Endothelial cell (in vitro differentiated cells): ENCODE data around the gene PRDM12. TPM values are rescaled to one million over a fixed set of nuclear protein-coding genes. Genes with fewer than 3 reads are reported as not detected.

Experiments
- DNase-seq: peaks from one replicate; pipeline ENCODE4 v3.0.0; 2021; ENCODE audit warnings: low spot score
- H3K27ac Mint-ChIP-seq: one replicate; pipeline ENCODE4 v1.8.0; 2021; ENCODE audit warnings: mixed read lengths, inconsistent platforms; ENCODE audit not compliant: unreplicated experiment
- H3K27me3 Mint-ChIP-seq: one replicate; pipeline ENCODE4 v1.8.0; 2021; ENCODE audit warnings: mild to moderate bottlenecking, moderate library complexity, mixed read lengths, inconsistent platforms; ENCODE audit not compliant: unreplicated experiment
- H3K36me3 Mint-ChIP-seq: one replicate; pipeline ENCODE4 v1.8.0; 2021; ENCODE audit warnings: mild to moderate bottlenecking, low read depth, mixed read lengths, inconsistent platforms; ENCODE audit not compliant: unreplicated experiment
- H3K4me1 Mint-ChIP-seq: one replicate; pipeline ENCODE4 v1.8.0; 2021; ENCODE audit warnings: mild to moderate bottlenecking, mixed read lengths, inconsistent platforms; ENCODE audit not compliant: unreplicated experiment
- H3K4me3 Mint-ChIP-seq: one replicate; pipeline ENCODE4 v1.8.0; 2021; ENCODE audit warnings: mild to moderate bottlenecking, mixed read lengths, inconsistent platforms; ENCODE audit not compliant: unreplicated experiment
- H3K9me3 Mint-ChIP-seq: one replicate; pipeline ENCODE4 v1.8.0; 2021; ENCODE audit warnings: mixed read lengths, inconsistent platforms; ENCODE audit not compliant: unreplicated experiment
- total RNA-seq: library from RNA; stranded (reverse); fragmentation: NEBNext Ultra II Directional; extraction: Animal tissue kit (Norgen Biotek cat#: 25700); gene quantifications from one replicate; pipeline ENCODE4 v1.2.1, GENCODE V29; 2021; ENCODE audit not compliant: unreplicated experiment
- TF ChIP-seq, protein P1 (sequence below): fragments of 200-600 bp; sonication (generic); IDR thresholded peaks from one replicate; pipeline ENCODE4 v1.5.0; 2021; ENCODE audit warnings: antibody characterized with exemption; ENCODE audit not compliant: unreplicated experiment

PRDM12 gene
- total RNA-seq, 1 donor from 2014 or later = not detected

DNA sequence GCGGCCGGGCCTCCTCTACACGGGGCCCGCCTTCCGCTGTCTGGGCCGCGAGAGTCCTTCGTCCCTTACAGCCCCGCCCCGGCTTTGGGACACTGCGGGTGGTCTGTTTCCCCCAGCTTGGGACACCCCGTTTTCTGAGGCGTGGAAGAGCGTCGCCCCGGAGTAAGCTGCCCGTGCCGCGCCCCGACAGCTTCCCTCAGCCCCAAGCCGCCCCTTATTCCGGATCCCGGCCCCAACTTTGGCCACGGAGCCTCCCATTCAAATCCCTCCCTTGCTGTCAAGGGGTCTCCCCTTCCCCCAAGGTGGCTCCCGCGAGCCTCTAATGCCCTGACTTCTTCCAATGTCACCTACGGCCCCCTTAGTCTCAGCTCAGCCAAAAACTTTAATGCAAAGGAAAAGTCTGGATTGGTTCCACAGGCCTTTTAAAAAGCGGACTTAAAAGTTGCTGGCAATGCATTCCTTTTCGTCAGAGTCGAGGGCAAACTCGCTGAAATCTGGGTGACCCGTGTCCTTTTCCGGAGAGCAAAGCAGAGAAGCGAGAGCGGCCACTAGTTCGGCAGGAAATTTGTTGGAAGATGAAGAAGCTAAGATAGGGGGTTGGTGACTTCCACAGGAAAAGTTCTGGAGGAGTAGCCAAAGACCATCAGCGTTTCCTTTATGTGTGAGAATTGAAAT is 49.0 kb downstream of the PRDM12 start:
- Mint-ChIP-seq H3K36me3 (no peaks in the 10 kb centered on the region), H3K9me3 (no peaks in the 10 kb centered on the region), H3K4me3 (peak overlapping the region; percentile 96), H3K27ac (peak overlapping the region; percentile 96), H3K27me3 (peaks cover 3% of the 10 kb centered on the region), H3K4me1 (peaks cover 30% of the 10 kb centered on the region)
- peak; percentile 44 for DNase-seq
- TF ChIP-seq, protein P1, sequence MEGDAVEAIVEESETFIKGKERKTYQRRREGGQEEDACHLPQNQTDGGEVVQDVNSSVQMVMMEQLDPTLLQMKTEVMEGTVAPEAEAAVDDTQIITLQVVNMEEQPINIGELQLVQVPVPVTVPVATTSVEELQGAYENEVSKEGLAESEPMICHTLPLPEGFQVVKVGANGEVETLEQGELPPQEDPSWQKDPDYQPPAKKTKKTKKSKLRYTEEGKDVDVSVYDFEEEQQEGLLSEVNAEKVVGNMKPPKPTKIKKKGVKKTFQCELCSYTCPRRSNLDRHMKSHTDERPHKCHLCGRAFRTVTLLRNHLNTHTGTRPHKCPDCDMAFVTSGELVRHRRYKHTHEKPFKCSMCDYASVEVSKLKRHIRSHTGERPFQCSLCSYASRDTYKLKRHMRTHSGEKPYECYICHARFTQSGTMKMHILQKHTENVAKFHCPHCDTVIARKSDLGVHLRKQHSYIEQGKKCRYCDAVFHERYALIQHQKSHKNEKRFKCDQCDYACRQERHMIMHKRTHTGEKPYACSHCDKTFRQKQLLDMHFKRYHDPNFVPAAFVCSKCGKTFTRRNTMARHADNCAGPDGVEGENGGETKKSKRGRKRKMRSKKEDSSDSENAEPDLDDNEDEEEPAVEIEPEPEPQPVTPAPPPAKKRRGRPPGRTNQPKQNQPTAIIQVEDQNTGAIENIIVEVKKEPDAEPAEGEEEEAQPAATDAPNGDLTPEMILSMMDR = no peak

DNA sequence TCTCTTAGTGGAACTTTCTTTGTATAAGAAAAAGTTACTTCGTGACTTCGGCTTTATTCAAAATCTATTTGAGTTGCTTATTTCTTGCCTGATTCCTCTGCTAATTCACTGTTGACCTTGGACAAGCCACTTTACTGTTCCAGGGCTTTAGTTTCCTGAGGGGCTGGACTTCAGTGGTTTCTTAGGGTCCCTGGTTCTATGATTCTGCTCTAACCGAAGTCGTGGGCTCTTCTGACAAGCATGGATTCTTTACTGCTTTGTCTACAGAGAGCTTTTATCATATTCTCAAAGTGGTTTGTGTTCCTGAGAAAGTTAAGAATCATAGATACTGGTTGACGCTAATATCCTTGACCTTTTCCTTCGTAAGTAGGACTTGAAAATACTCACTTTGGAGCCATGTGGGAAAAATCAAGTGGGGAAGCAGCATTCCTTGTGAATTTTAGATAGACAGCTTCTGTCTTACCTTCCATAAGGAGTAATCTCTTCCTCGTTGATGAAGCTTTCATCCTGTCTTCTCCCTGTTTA is 50.3 kb downstream of the PRDM12 start:
- Mint-ChIP-seq H3K4me3 (peak overlapping the region; percentile 96), H3K27ac (peak overlapping the region; percentile 96), H3K36me3 (no peaks in the 10 kb centered on the region), H3K9me3 (no peaks in the 10 kb centered on the region), H3K27me3 (peaks cover 3% of the 10 kb centered on the region), H3K4me1 (peaks cover 30% of the 10 kb centered on the region)
- DNase-seq = no peak
- TF ChIP-seq, protein P1 = no peak

DNA sequence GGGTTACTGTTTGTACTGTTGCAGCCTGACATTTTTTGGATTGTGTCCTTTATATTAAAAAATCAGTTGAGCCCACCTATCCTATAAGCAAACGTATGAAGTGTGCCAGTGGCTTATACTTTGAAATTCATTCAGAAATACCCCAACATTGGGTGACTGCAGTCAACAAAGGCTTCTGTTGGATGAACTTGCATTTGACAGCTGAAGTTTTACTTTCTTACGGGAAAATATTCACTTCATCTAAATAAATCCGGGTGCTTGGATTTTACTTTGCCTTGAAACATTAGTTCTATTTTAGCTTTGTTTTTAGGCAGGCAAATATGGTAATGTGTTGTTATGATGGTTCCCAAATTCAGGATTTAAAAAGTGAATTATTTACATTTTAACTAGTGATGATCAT is 50.9 kb downstream of the PRDM12 start:
- Mint-ChIP-seq H3K4me1 (peaks cover 33% of the 10 kb centered on the region), H3K27ac (no peak overlapping the region), H3K9me3 (no peaks in the 10 kb centered on the region), H3K36me3 (no peaks in the 10 kb centered on the region), H3K27me3 (peaks cover 3% of the 10 kb centered on the region), H3K4me3 (peak overlapping the region; percentile 96)
- TF ChIP-seq, protein P1 = no peak
- DNase-seq = no peak

DNA sequence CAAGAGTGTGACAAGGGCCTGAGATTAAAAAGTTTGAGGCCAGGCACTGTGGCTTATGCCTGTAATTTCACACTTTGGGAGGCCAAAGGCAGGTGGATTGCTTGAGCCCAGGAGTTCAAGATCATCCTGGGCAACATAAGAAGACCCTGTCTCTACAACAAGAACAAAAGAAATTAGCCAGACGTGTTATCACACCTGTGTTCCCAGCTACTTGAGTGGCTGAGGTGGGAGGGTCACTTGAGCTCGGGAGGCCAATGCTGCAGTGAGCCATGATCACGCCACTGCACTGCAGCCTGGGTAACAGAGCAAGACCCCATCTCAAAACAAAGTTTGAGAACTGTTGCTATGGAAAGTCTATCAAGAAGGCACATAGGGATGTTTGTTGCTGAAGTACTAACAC is 54.2 kb downstream of the PRDM12 start:
- H3K4me1 Mint-ChIP-seq = peaks cover 24% of the 10 kb centered on the region
- no peak overlapping the region for H3K4me3 Mint-ChIP-seq
- H3K9me3 Mint-ChIP-seq = no peaks in the 10 kb centered on the region
- no peak for DNase-seq
- peaks cover 7% of the 10 kb centered on the region for H3K36me3 Mint-ChIP-seq
- TF ChIP-seq, protein P1 = no peak
- no peak overlapping the region for H3K27ac Mint-ChIP-seq
- no peaks in the 10 kb centered on the region for H3K27me3 Mint-ChIP-seq

DNA sequence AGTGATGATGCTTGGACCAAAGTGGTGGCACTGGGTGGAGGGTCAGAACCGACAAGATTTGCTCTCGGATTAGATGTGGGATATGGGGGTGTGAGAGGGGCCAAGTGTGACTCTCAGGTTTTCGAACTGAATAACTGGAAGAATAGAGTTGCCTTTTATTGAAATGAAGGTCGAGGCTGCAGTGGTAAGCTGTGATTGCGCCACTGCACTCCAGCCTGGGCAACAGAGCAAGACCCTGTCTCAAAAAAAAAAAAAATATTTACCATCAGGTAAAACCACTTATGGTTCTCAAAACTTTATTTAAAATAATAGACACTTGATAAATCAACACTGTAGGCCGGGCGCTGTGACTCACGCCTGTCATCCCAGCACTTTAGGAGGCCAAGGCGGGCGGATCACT is 56.4 kb downstream of the PRDM12 start:
- Mint-ChIP-seq H3K36me3 (peaks cover 8% of the 10 kb centered on the region), H3K9me3 (no peaks in the 10 kb centered on the region), H3K4me3 (no peak overlapping the region), H3K27me3 (no peaks in the 10 kb centered on the region), H3K4me1 (peaks cover 7% of the 10 kb centered on the region), H3K27ac (no peak overlapping the region)
- no peak for DNase-seq
- TF ChIP-seq, protein P1 = no peak
